GM23338 (cell line): ENCODE measurements around the gene DCDC1. TPM values are rescaled to one million over a fixed set of nuclear protein-coding genes. Genes with fewer than 3 reads are reported as not detected.

Experiments used
- ATAC-seq: fragments of 200-7000 bp; cut with Tn5 transposase; 3 replicates; pipeline ENCODE4 v1.9.1; 2020
- DNase-seq: peaks from one replicate; pipeline ENCODE4 v3.0.0-alpha.2; 2015; ENCODE audit warnings: low spot score
- H2AFZ ChIP-seq: fragments of 200-600 bp; sonication (generic); 2 replicates; pipeline ENCODE4 v1.8.0; 2016; ENCODE audit warnings: antibody characterized with exemption, mild to moderate bottlenecking, moderate library complexity
- H3F3A ChIP-seq: fragments of 200-600 bp; sonication (generic); replicated peaks from 2 replicates; pipeline ENCODE4 v1.8.0; 2017; ENCODE audit warnings: antibody characterized with exemption, mixed run types, low read depth
- H3K27ac ChIP-seq: fragments of 200-600 bp; sonication (generic); 2 replicates; pipeline ENCODE4 v1.6.1; 2016; ENCODE audit warnings: low read depth
- H3K27me3 ChIP-seq: fragments of 200-600 bp; sonication (generic); 2 replicates; pipeline ENCODE4 v1.8.0; 2016; ENCODE audit warnings: mild to moderate bottlenecking, mixed run types, moderate library complexity; ENCODE audit not compliant: insufficient read depth
- H3K36me3 ChIP-seq: fragments of 200-600 bp; sonication (generic); 2 replicates; pipeline ENCODE4 v1.8.0; 2016; ENCODE audit warnings: mild to moderate bottlenecking; ENCODE audit not compliant: insufficient read depth
- H3K4me1 ChIP-seq: fragments of 200-600 bp; sonication (generic); 2 replicates; pipeline ENCODE4 v1.8.0; 2016; ENCODE audit warnings: mild to moderate bottlenecking, moderate library complexity; ENCODE audit not compliant: insufficient read depth
- H3K4me2 ChIP-seq: fragments of 200-600 bp; sonication (generic); 2 replicates; pipeline ENCODE4 v1.7.1; 2017; ENCODE audit warnings: mixed run types
- H3K4me3 ChIP-seq: fragments of 200-600 bp; sonication (generic); 2 replicates; pipeline ENCODE4 v1.6.1; 2016; ENCODE audit warnings: mixed run types
- H3K79me2 ChIP-seq: fragments of 200-600 bp; sonication (generic); replicated peaks from 2 replicates; pipeline ENCODE4 v1.8.0; 2017; ENCODE audit warnings: mild to moderate bottlenecking; ENCODE audit not compliant: insufficient read depth
- H3K9me2 ChIP-seq: fragments of 200-600 bp; sonication (generic); 2 replicates; pipeline ENCODE4 v1.8.0; 2017; ENCODE audit not compliant: insufficient read depth
- H4K20me1 ChIP-seq: fragments of 200-600 bp; sonication (generic); replicated peaks from 2 replicates; pipeline ENCODE4 v1.8.0; 2017; ENCODE audit warnings: mild to moderate bottlenecking; ENCODE audit not compliant: insufficient read depth
- H3K27ac Mint-ChIP-seq: 2 replicates; pipeline ENCODE4 v1.8.0; 2020; ENCODE audit warnings: inconsistent platforms, mild to moderate bottlenecking, moderate library complexity, mixed read lengths
- H3K27me3 Mint-ChIP-seq: 3 replicates; pipeline ENCODE4 v1.8.0; 2022; ENCODE audit warnings: low read depth, mild to moderate bottlenecking, moderate library complexity, mixed read lengths, inconsistent platforms; ENCODE audit not compliant: insufficient read depth, poor library complexity
- H3K36me3 Mint-ChIP-seq: 3 replicates; pipeline ENCODE4 v1.8.0; 2021; ENCODE audit warnings: low read depth, mild to moderate bottlenecking, inconsistent platforms, moderate library complexity, mixed read lengths
- H3K4me1 Mint-ChIP-seq: 3 replicates; pipeline ENCODE4 v1.8.0; 2020; ENCODE audit warnings: mild to moderate bottlenecking, inconsistent platforms, mixed read lengths
- H3K4me3 Mint-ChIP-seq: 3 replicates; pipeline ENCODE4 v1.8.0; 2021; ENCODE audit warnings: moderate library complexity, mild to moderate bottlenecking, inconsistent platforms, mixed read lengths
- H3K9me3 Mint-ChIP-seq: 3 replicates; pipeline ENCODE4 v1.8.0; 2020; ENCODE audit warnings: moderate library complexity, mild to moderate bottlenecking, inconsistent platforms, mixed read lengths
- CREB1 ChIP-seq: fragments of 250-450 bp; sonication (Bioruptor Pico); IDR thresholded peaks from 2 replicates; pipeline ENCODE4 v1.5.0; 2020; ENCODE audit warnings: low read depth, mild to moderate bottlenecking, moderate library complexity
- CTCF ChIP-seq, 2 experiments: fragments of 200-600 bp in 1 of 2; sonication (generic) in 1 of 2; conservative IDR thresholded peaks; 2 replicates each; pipeline versions ENCODE4 v1.5.1 to v1.6.1; 2016 to 2017; ENCODE audit warnings: antibody characterized with exemption in 2 of 2, low read depth in 2 of 2, mild to moderate bottlenecking in 2 of 2, moderate library complexity in 1 of 2
- ETS1 ChIP-seq: IDR thresholded peaks from 2 replicates; pipeline ENCODE4 v1.6.1; 2016; ENCODE audit warnings: antibody characterized with exemption
- EZH2 ChIP-seq: fragments of 200-600 bp; sonication (generic); IDR thresholded peaks from one replicate; pipeline ENCODE4 v1.8.0; 2017; ENCODE audit warnings: antibody characterized with exemption, mild to moderate bottlenecking, low read depth; ENCODE audit not compliant: unreplicated experiment
- EZH2phosphoT487 ChIP-seq: fragments of 200-600 bp; sonication (generic); IDR thresholded peaks from one replicate; pipeline ENCODE4 v1.8.1; 2018; ENCODE audit warnings: antibody characterized with exemption; ENCODE audit not compliant: unreplicated experiment
- JUNB ChIP-seq: IDR thresholded peaks from one replicate; pipeline ENCODE4 v1.6.1; 2016; ENCODE audit warnings: antibody characterized with exemption; ENCODE audit not compliant: unreplicated experiment
- NANOG ChIP-seq: IDR thresholded peaks from 2 replicates; pipeline ENCODE4 v1.6.1; 2016; ENCODE audit warnings: antibody characterized with exemption, borderline replicate concordance
- POLR2AphosphoS5 ChIP-seq: IDR thresholded peaks from 2 replicates; pipeline ENCODE4 v1.6.1; 2016; ENCODE audit warnings: antibody characterized with exemption, low read depth
- REST ChIP-seq: IDR thresholded peaks from one replicate; pipeline ENCODE4 v1.6.1; 2018; ENCODE audit warnings: antibody characterized with exemption; ENCODE audit not compliant: unreplicated experiment
- STAT1 ChIP-seq: IDR thresholded peaks from one replicate; pipeline ENCODE4 v1.6.1; 2016; ENCODE audit warnings: antibody characterized with exemption; ENCODE audit not compliant: unreplicated experiment
- ZNF114 ChIP-seq: fragments of 250-450 bp; sonication (Bioruptor Pico); IDR thresholded peaks from 2 replicates; pipeline ENCODE4 v1.5.0; 2020; ENCODE audit warnings: mild to moderate bottlenecking, moderate library complexity
- ZNF331 ChIP-seq: fragments of 250-450 bp; sonication (Bioruptor Pico); IDR thresholded peaks from 2 replicates; pipeline ENCODE4 v1.5.0; 2020; ENCODE audit warnings: low read depth, mild to moderate bottlenecking, moderate library complexity
- polyA plus RNA-seq: library from polyadenylated mRNA; unstranded; fragments of >200 nt; fragmentation: Nextera tagmentation; extraction: Ambion mirVana; gene quantifications from 2 replicates; pipeline ENCODE4 v1.2.1, GENCODE V29; 2016
- total RNA-seq: library from RNA; depleted of rRNA; stranded (reverse); fragments of >200 nt; shearing (Covaris generic); gene quantifications from 2 replicates; pipeline ENCODE4 v1.2.3, GENCODE V29; 2014
- TF ChIP-seq, protein P1 (sequence below): fragments of 250-450 bp; sonication (Bioruptor Pico); IDR thresholded peaks from 2 replicates; pipeline ENCODE4 v1.5.0; 2020; ENCODE audit warnings: mild to moderate bottlenecking, moderate library complexity

The DCDC1 gene
- total and polyA plus RNA-seq, 2 experiments from 2014 or later: 0.56 to 0.58 TPM

DNA sequence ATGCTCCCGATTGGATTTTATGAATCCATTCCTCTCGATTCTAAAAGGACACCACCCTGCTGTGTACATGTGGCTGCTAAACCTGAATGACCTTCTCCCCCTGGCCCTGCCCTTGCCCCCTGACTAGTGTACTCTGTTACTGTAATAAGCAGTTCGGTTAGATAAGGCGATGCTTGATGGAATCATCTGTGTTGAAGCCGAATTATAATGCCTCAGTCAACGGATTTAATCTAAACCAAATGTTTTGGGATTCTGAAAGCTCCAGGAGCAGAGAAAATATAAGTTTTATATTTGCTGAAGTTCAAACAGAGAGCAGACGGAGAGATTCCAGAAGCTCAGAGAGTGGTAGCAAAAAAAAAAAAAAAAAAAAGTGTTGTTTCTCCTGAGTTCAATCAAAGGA, 508.0 kb downstream of the DCDC1 start:
- Histone ChIP-seq H3K4me3 (no peak overlapping the region), H3K4me2 (no peak overlapping the region), H3K27ac (no peak overlapping the region), H2AFZ (peak overlapping the region; percentile 53; the same call in 1 of the 2 replicates), H3F3A (no peaks in the 10 kb centered on the region), H3K9me2 (no peaks in the 10 kb centered on the region), H3K36me3 (no peaks in the 10 kb centered on the region), H4K20me1 (no peaks in the 10 kb centered on the region), H3K4me1 (peaks cover 32% of the 10 kb centered on the region), H3K27me3 (no peaks in the 10 kb centered on the region), H3K79me2 (no peaks in the 10 kb centered on the region)
- Mint-ChIP-seq H3K27ac (no peak overlapping the region), H3K36me3 (no peaks in the 10 kb centered on the region), H3K9me3 (no peaks in the 10 kb centered on the region; the same call in 2 of the 3 replicates), H3K27me3 (no peaks in the 10 kb centered on the region), H3K4me3 (no peak overlapping the region), H3K4me1 (peaks cover 31% of the 10 kb centered on the region)
- TF ChIP-seq CTCF (conservative IDR thresholded peaks at IDR 0.05; ENCODE audit: low read depth in 2 of 2) (no peak), CREB1 (no peak), REST (no peak), ETS1 (no peak), EZH2 (no peak), STAT1 (no peak), ZNF114 (no peak), EZH2phosphoT487 (no peak), JUNB (no peak), ZNF331 (no peak), POLR2AphosphoS5 (no peak), NANOG (no peak)
- TF ChIP-seq, protein P1, sequence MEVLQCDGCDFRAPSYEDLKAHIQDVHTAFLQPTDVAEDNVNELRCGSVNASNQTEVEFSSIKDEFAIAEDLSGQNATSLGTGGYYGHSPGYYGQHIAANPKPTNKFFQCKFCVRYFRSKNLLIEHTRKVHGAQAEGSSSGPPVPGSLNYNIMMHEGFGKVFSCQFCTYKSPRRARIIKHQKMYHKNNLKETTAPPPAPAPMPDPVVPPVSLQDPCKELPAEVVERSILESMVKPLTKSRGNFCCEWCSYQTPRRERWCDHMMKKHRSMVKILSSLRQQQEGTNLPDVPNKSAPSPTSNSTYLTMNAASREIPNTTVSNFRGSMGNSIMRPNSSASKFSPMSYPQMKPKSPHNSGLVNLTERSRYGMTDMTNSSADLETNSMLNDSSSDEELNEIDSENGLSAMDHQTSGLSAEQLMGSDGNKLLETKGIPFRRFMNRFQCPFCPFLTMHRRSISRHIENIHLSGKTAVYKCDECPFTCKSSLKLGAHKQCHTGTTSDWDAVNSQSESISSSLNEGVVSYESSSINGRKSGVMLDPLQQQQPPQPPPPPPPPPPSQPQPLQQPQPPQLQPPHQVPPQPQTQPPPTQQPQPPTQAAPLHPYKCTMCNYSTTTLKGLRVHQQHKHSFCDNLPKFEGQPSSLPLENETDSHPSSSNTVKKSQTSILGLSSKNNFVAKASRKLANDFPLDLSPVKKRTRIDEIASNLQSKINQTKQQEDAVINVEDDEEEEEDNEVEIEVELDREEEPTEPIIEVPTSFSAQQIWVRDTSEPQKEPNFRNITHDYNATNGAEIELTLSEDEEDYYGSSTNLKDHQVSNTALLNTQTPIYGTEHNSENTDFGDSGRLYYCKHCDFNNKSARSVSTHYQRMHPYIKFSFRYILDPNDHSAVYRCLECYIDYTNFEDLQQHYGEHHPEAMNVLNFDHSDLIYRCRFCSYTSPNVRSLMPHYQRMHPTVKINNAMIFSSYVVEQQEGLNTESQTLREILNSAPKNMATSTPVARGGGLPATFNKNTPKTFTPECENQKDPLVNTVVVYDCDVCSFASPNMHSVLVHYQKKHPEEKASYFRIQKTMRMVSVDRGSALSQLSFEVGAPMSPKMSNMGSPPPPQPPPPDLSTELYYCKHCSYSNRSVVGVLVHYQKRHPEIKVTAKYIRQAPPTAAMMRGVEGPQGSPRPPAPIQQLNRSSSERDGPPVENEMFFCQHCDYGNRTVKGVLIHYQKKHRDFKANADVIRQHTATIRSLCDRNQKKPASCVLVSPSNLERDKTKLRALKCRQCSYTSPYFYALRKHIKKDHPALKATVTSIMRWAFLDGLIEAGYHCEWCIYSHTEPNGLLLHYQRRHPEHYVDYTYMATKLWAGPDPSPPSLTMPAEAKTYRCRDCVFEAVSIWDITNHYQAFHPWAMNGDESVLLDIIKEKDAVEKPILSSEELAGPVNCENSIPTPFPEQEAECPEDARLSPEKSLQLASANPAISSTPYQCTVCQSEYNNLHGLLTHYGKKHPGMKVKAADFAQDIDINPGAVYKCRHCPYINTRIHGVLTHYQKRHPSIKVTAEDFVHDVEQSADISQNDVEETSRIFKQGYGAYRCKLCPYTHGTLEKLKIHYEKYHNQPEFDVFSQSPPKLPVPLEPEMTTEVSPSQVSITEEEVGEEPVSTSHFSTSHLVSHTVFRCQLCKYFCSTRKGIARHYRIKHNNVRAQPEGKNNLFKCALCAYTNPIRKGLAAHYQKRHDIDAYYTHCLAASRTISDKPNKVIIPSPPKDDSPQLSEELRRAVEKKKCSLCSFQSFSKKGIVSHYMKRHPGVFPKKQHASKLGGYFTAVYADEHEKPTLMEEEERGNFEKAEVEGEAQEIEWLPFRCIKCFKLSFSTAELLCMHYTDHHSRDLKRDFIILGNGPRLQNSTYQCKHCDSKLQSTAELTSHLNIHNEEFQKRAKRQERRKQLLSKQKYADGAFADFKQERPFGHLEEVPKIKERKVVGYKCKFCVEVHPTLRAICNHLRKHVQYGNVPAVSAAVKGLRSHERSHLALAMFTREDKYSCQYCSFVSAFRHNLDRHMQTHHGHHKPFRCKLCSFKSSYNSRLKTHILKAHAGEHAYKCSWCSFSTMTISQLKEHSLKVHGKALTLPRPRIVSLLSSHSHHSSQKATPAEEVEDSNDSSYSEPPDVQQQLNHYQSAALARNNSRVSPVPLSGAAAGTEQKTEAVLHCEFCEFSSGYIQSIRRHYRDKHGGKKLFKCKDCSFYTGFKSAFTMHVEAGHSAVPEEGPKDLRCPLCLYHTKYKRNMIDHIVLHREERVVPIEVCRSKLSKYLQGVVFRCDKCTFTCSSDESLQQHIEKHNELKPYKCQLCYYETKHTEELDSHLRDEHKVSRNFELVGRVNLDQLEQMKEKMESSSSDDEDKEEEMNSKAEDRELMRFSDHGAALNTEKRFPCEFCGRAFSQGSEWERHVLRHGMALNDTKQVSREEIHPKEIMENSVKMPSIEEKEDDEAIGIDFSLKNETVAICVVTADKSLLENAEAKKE (CRISPR knock-in tag): no peak
- DNase-seq: no peak
- peak; percentile 20; the same call in 2 of the 3 replicates for ATAC-seq
